Measurements from ENCODE around the gene ITGA11.

GRCh38 chr15:68449389-68449788, 17.4 kb upstream of the ITGA11 start:
- TF ChIP-seq POLR2A (IDR thresholded peaks at IDR 0.05; ENCODE audit: low read depth, low read length) (no peak), TAF1 (IDR thresholded peaks at IDR 0.05; ENCODE audit: low read depth, low read length) (no peak), POLR2AphosphoS5 (IDR thresholded peaks at IDR 0.05; ENCODE audit: low read depth, low read length) (no peak)

Measured in GM12891 (cell line).